ENCODE results near the gene PEAK3.

The PEAK3 gene

GRCh38 chr19:2239771-2240770 is 41.9 kb downstream of the PEAK3 start:
- TF ChIP-seq POU2F2 (IDR thresholded peaks at IDR 0.05; ENCODE audit: low read depth, low read length) = no peak
- no peak for TF ChIP-seq TAF1 (IDR thresholded peaks at IDR 0.05; ENCODE audit: low read depth, low read length)
- no peak for TF ChIP-seq PAX5 (IDR thresholded peaks at IDR 0.05; ENCODE audit: insufficient read depth, low read length, severe bottlenecking)
- TF ChIP-seq SPI1 (IDR thresholded peaks at IDR 0.05; ENCODE audit: low read depth, low read length) = no peak
- no peak for TF ChIP-seq POLR2A (IDR thresholded peaks at IDR 0.05; ENCODE audit: low read depth, low read length)
- no peak for TF ChIP-seq POLR2AphosphoS5 (IDR thresholded peaks at IDR 0.05; ENCODE audit: low read depth, low read length)
- DNase-seq (ENCODE audit: insufficient read length, low spot score) = no peak
- FAIRE-seq = no peak

- TF ChIP-seq SPI1 (IDR thresholded peaks at IDR 0.05; ENCODE audit: low read depth, low read length) (no peak), TAF1 (IDR thresholded peaks at IDR 0.05; ENCODE audit: low read depth, low read length) (no peak), POLR2A (IDR thresholded peaks at IDR 0.05; ENCODE audit: low read depth, low read length) (no peak), POLR2AphosphoS5 (IDR thresholded peaks at IDR 0.05; ENCODE audit: low read depth, low read length) (no peak), POU2F2 (IDR thresholded peaks at IDR 0.05; ENCODE audit: low read depth, low read length) (no peak), PAX5 (IDR thresholded peaks at IDR 0.05; ENCODE audit: insufficient read depth, low read length, severe bottlenecking) (no peak)
- no peak for FAIRE-seq
- no peak for DNase-seq (ENCODE audit: insufficient read length, low spot score)
Measured at GRCh38 chr19:2239173-2239572, 42.8 kb downstream of the PEAK3 start.

DNA sequence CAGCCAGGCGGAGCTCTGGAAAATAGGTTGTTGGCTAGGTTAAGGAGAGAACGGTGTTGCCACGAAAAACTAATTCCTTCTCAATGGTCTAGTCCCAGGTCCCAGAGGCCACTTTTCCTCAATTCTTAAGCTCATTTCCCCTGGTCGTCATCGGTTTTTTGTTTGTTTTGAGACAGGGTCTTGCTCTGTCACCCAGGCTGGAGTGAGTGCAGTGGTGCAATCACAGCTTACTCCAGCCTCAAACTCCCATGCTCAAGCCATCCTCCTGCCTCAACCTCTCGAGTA is 44.2 kb downstream of the PEAK3 start:
- no peak for TF ChIP-seq SPI1 (IDR thresholded peaks at IDR 0.05; ENCODE audit: low read depth, low read length)
- no peak for TF ChIP-seq POLR2A (IDR thresholded peaks at IDR 0.05; ENCODE audit: low read depth, low read length)
- no peak for TF ChIP-seq PAX5 (IDR thresholded peaks at IDR 0.05; ENCODE audit: insufficient read depth, low read length, severe bottlenecking)
- no peak for TF ChIP-seq POLR2AphosphoS5 (IDR thresholded peaks at IDR 0.05; ENCODE audit: low read depth, low read length)
- no peak for TF ChIP-seq TAF1 (IDR thresholded peaks at IDR 0.05; ENCODE audit: low read depth, low read length)
- TF ChIP-seq POU2F2 (IDR thresholded peaks at IDR 0.05; ENCODE audit: low read depth, low read length) = no peak
- FAIRE-seq = no peak
- DNase-seq (ENCODE audit: insufficient read length, low spot score) = no peak

DNA sequence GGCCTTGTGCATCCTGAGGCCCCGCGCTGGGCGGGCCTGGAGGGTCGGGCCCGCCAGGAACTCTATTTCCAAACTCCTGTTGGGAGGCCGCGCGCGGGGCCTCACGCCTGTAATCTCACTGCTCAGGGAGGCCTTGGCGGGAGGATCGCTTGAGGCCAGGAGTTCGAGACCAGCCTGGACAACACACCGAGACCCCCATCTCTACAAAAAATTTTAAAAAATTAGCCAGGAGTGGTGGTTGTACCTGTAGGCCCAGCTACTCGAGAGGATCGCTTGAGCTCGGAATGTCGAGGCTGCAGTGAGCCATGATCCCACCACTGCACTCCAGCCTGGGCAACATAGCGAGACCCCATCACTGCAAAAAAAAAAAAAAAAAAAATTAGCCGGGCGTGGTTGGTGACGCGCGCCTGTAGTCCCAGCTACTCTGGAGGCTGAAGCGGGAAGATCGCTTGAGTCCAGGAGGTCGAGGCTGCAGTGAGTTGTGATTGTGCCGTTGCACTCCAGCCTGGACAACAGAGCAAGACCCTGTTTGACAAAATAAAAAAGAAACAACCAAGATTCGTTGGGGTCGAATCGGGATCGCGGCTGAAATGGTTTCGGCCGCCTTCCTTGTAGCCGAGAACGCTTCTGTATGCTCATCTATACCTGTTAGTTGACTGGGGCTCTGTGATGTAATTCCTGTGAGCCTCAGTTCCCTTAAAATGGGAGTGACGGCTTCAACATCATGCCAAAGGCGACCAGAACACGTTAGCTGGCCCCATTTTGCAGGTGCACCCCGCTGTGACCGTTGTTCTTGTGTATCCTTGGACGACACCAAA is 44.7 kb downstream of the PEAK3 start:
- TF ChIP-seq TAF1 (IDR thresholded peaks at IDR 0.05; ENCODE audit: low read depth, low read length) = no peak
- TF ChIP-seq POLR2AphosphoS5 (IDR thresholded peaks at IDR 0.05; ENCODE audit: low read depth, low read length) = no peak
- no peak for TF ChIP-seq POLR2A (IDR thresholded peaks at IDR 0.05; ENCODE audit: low read depth, low read length)
- FAIRE-seq = no peak
- no peak for DNase-seq (ENCODE audit: insufficient read length, low spot score)

GRCh38 chr19:2236314-2237050 is 45.5 kb downstream of the PEAK3 start, which contains the start of the genes PLEKHJ1 and SF3A2:
PLEKHJ1 (minus strand) TSS chr19:2236329; CDS start chr19:2236248, 81 bp downstream.
SF3A2 (plus strand) TSS chr19:2236824; CDS start chr19:2243419, 6,595 bp downstream.
- peak; percentile 57; the same call in 1 of the 2 replicates for TF ChIP-seq POU2F2 (IDR thresholded peaks at IDR 0.05; ENCODE audit: low read depth, low read length)
- peak; percentile 77 for TF ChIP-seq TAF1 (IDR thresholded peaks at IDR 0.05; ENCODE audit: low read depth, low read length)
- TF ChIP-seq POLR2A (IDR thresholded peaks at IDR 0.05; ENCODE audit: low read depth, low read length) = peak; percentile 76
- TF ChIP-seq PAX5 (IDR thresholded peaks at IDR 0.05; ENCODE audit: insufficient read depth, low read length, severe bottlenecking) = peak; percentile 69
- TF ChIP-seq SPI1 (IDR thresholded peaks at IDR 0.05; ENCODE audit: low read depth, low read length) = no peak
- TF ChIP-seq POLR2AphosphoS5 (IDR thresholded peaks at IDR 0.05; ENCODE audit: low read depth, low read length) = peak; percentile 76
- peak; percentile 100 for FAIRE-seq
- DNase-seq (ENCODE audit: insufficient read length, low spot score) = peak; percentile 99

GRCh38 chr19:2236064-2236313 is 46.0 kb downstream of the PEAK3 start:
- TF ChIP-seq PAX5 (IDR thresholded peaks at IDR 0.05; ENCODE audit: insufficient read depth, low read length, severe bottlenecking) (no peak), POLR2A (IDR thresholded peaks at IDR 0.05; ENCODE audit: low read depth, low read length) (peak; percentile 46; the same call in 1 of the 2 replicates), TAF1 (IDR thresholded peaks at IDR 0.05; ENCODE audit: low read depth, low read length) (peak; percentile 67; the same call in 1 of the 2 replicates), SPI1 (IDR thresholded peaks at IDR 0.05; ENCODE audit: low read depth, low read length) (no peak), POU2F2 (IDR thresholded peaks at IDR 0.05; ENCODE audit: low read depth, low read length) (no peak), POLR2AphosphoS5 (IDR thresholded peaks at IDR 0.05; ENCODE audit: low read depth, low read length) (peak; percentile 28; the same call in 1 of the 2 replicates)
- no peak for FAIRE-seq
- no peak for DNase-seq (ENCODE audit: insufficient read length, low spot score)

DNA sequence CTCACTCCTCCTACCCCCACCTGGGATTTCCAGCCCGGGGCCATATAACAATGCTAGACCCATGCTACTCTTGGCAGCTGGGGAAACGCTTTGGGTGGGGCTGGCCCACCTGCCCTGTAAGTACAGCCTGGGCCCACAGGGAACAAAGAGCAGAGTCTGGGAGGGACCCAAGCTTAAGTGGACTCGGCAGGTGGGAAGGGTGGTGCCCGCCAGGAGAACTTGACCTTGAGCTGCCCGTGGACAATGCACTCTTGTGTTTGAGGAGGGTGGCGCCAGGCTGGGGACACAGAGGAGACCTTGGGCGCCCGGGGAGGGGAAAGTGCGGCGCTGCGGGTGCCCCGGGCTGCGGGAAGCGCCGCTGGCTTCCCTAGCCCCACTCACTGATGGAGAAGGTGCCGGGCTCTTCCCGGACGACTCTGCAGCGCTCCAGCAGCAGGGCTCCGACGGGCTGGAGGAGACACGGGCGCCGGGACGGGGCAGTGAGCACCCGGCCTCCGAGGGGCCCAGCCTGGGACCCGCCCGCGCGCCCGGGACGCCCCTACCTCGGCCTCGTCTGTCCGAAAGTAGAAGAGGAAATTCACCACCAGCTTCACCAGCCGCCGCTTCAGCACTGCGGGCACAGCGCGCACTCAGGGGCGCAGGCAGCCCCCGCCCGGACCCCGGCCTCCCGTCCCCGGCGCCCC is 46.5 kb downstream of the PEAK3 start:
- FAIRE-seq (no peak), DNase-seq (ENCODE audit: insufficient read length, low spot score) (no peak)
- TF ChIP-seq TAF1 (IDR thresholded peaks at IDR 0.05; ENCODE audit: low read depth, low read length) (no peak), POU2F2 (IDR thresholded peaks at IDR 0.05; ENCODE audit: low read depth, low read length) (no peak), SPI1 (IDR thresholded peaks at IDR 0.05; ENCODE audit: low read depth, low read length) (no peak), POLR2AphosphoS5 (IDR thresholded peaks at IDR 0.05; ENCODE audit: low read depth, low read length) (no peak), POLR2A (IDR thresholded peaks at IDR 0.05; ENCODE audit: low read depth, low read length) (no peak), PAX5 (IDR thresholded peaks at IDR 0.05; ENCODE audit: insufficient read depth, low read length, severe bottlenecking) (no peak)

DNA sequence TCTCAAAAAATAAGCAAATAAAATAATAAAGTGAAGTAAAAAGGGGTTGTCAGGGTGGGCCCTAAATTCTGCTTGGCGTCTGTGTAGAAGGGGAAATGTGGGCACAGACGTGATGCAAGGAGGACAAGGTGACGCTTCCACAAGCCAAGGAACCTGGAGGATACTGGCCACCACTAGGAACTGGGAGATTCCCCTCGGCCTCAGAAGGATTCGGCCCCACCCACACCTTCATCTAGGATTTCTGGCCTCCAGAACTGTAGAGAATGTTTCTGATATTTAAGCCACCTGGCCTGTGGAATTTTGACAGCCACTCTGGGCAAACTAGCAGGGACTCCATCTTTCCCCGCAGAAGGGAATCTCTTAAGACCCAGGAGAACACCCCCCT is 47.0 kb downstream of the PEAK3 start:
- FAIRE-seq (no peak), DNase-seq (ENCODE audit: insufficient read length, low spot score) (no peak)
- TF ChIP-seq POLR2AphosphoS5 (IDR thresholded peaks at IDR 0.05; ENCODE audit: low read depth, low read length) (no peak), POLR2A (IDR thresholded peaks at IDR 0.05; ENCODE audit: low read depth, low read length) (no peak), PAX5 (IDR thresholded peaks at IDR 0.05; ENCODE audit: insufficient read depth, low read length, severe bottlenecking) (no peak), TAF1 (IDR thresholded peaks at IDR 0.05; ENCODE audit: low read depth, low read length) (no peak)

Measured in GM12891 (cell line).